ENCODE measurements around the gene DSCAML1.

GRCh38 chr11:117529816-117530215 lies 267.2 kb downstream of the DSCAML1 start:
- TF ChIP-seq CTCF (IDR thresholded peaks at IDR 0.05) (no peak), POLR2A (IDR thresholded peaks at IDR 0.05) (no peak)

All from upper lobe of left lung (tissue), 4 donors.